Choroid plexus epithelial cell (primary cell): ENCODE results near the gene RETN.
"Not testable (repeated sequence)": the region's sequence is repeated elsewhere in the genome, so short reads cannot be mapped to it uniquely, and the experiment has no call there.

Experiments
- DNase-seq: peaks from one replicate; pipeline ENCODE4 v3.0.0-alpha.2; 2010; ENCODE audit warnings: low read depth
- H3K4me3 ChIP-seq: 2 replicates; pipeline ENCODE4 v1.5.1; 2011; ENCODE audit warnings: low read depth, mild to moderate bottlenecking, control low read depth, low read length, moderate library complexity
- CTCF ChIP-seq: conservative IDR thresholded peaks from 2 replicates; pipeline ENCODE4 v1.5.1; 2011; ENCODE audit warnings: low read depth, mild to moderate bottlenecking, control low read depth, inconsistent platforms, low read length, moderate library complexity

Gene RETN

GRCh38 chr19:7639863-7640348, 28.9 kb upstream of the RETN start:
- TF ChIP-seq CTCF = no peak
- no peak for DNase-seq
- no peak overlapping the region for H3K4me3 ChIP-seq

- no peak for DNase-seq
Measured at GRCh38 chr19:7640803-7641202, 28.0 kb upstream of the RETN start.

GRCh38 chr19:7641290-7642276, 27.3 kb upstream of the RETN start:
- no peak overlapping the region for H3K4me3 ChIP-seq
- peak; percentile 28 for TF ChIP-seq CTCF
- peak; percentile 12 for DNase-seq

More at GRCh38 chr19:7640803-7641202, 28.0 kb upstream of the RETN start:
- H3K4me3 ChIP-seq = no peak overlapping the region
- no peak for TF ChIP-seq CTCF

- TF ChIP-seq CTCF = no peak
- no peak for DNase-seq
Measured at GRCh38 chr19:7642295-7643030, 26.4 kb upstream of the RETN start.

GRCh38 chr19:7643031-7643415, 25.8 kb upstream of the RETN start:
- no peak for TF ChIP-seq CTCF
- no peak for DNase-seq
- H3K4me3 ChIP-seq = no peak overlapping the region

More at GRCh38 chr19:7642295-7643030, 26.4 kb upstream of the RETN start:
- no peak overlapping the region for H3K4me3 ChIP-seq

- DNase-seq = peak; percentile 37
- H3K4me3 ChIP-seq = not testable (repeated sequence)
Measured at GRCh38 chr19:7643629-7644549, 25.0 kb upstream of the RETN start.
